Measurements from ENCODE around the gene AVL9. TPM values are rescaled to one million over a fixed set of nuclear protein-coding genes. Genes with fewer than 3 reads are reported as not detected.

The AVL9 gene
- polyA plus RNA-seq, 1 of the 3 experiments (the other 2 are of a cell fraction): 8.9 TPM

GRCh38 chr7:32500922-32501341 lies 5.6 kb downstream of the AVL9 start (continued):
- TF ChIP-seq PBX3 (IDR thresholded peaks at IDR 0.05): peak; percentile 58
- no peak for TF ChIP-seq GATA2 (CRISPR knock-in tag; IDR thresholded peaks at IDR 0.05)
- no peak for TF ChIP-seq ELF1 (IDR thresholded peaks at IDR 0.05)
- no peak for TF ChIP-seq RCOR1 (IDR thresholded peaks at IDR 0.05; ENCODE audit: low read length)
- no peak for TF ChIP-seq FOXJ3 (CRISPR knock-in tag; IDR thresholded peaks at IDR 0.05)
- no peak for TF ChIP-seq SMC3 (IDR thresholded peaks at IDR 0.05; ENCODE audit: low read depth, low read length)
- TF ChIP-seq CTCF (IDR thresholded peaks at IDR 0.05): no peak

GRCh38 chr7:32501522-32501921 lies 6.2 kb downstream of the AVL9 start:
- peak overlapping the region; percentile 41 for H3K4me2 ChIP-seq
- WGBS (ENCODE audit: low lambda C conversion rate): 83% methylated on average over 1 of the region's 1 CpG
- H3K9me2 ChIP-seq: no peaks in the 10 kb centered on the region
- H3K4me1 ChIP-seq (ENCODE audit: control insufficient read depth in 1 of 2, insufficient read depth in 2 of 2, low read depth in 1 of 2, low read length in 1 of 2): peaks cover 3 to 18% of the 10 kb centered on the region in 2 experiments
- H3K79me2 ChIP-seq (ENCODE audit: insufficient read depth): peaks cover 95% of the 10 kb centered on the region
- peaks cover 30% of the 10 kb centered on the region for H3F3A ChIP-seq (replicated peaks; ENCODE audit: insufficient read depth)
- H3K27me3 ChIP-seq (ENCODE audit: insufficient read depth): no peaks in the 10 kb centered on the region
- ChIA-PET POLR2A (no interaction called here), CTCF (interaction anchor here (1.1 kb wide), 1 partner anchor 345 kb away, joined by 3 read pairs; no protein-coding TSS in a partner anchor)
- no peak for DNase-seq
- H2AFZ ChIP-seq (ENCODE audit: low read depth): no peak overlapping the region
- peak overlapping the region; percentile 11; the same call in 1 of the 2 replicates for H3K9ac ChIP-seq
- no peaks in the 10 kb centered on the region; the same call in 1 of the 2 replicates for H3K9me3 ChIP-seq
- H3K36me3 ChIP-seq (replicated peaks in 1 of 2; ENCODE audit: control insufficient read depth in 1 of 2, insufficient read depth in 2 of 2, low read length in 1 of 2): peaks cover 0 to 22% of the 10 kb centered on the region in 2 experiments
- H3K27ac ChIP-seq (ENCODE audit: low read depth in 2 of 2, low read length in 1 of 2): peak overlapping the region in 1 of 2 experiments; percentile 75; a peak in 2 of 4 replicates
- TF ChIP-seq GATA2 (CRISPR knock-in tag; IDR thresholded peaks at IDR 0.05) (no peak), MAX (IDR thresholded peaks at IDR 0.05; ENCODE audit: low read depth) (0 out of 2 replicates have a peak, but pooled peaks have one; percentile 17), TAF1 (IDR thresholded peaks at IDR 0.05; ENCODE audit: borderline replicate concordance, low read depth, low read length) (no peak), EP300 (IDR thresholded peaks at IDR 0.05; ENCODE audit: borderline replicate concordance in 1 of 2, low read depth in 1 of 2, low read length in 1 of 2) (no peak), PBX3 (IDR thresholded peaks at IDR 0.05) (peak; percentile 56), IRF3 (IDR thresholded peaks at IDR 0.05; ENCODE audit: low read depth, low read length) (no peak), RFX5 (IDR thresholded peaks at IDR 0.05; ENCODE audit: low read length) (no peak), SMC3 (IDR thresholded peaks at IDR 0.05; ENCODE audit: low read depth, low read length) (no peak), FOSL2 (IDR thresholded peaks at IDR 0.05; ENCODE audit: borderline replicate concordance, low read depth) (peak; percentile 75; the same call in 1 of the 2 replicates), FOXM1 (IDR thresholded peaks at IDR 0.05; ENCODE audit: low read depth) (no peak), JUND (IDR thresholded peaks at IDR 0.05) (peak; percentile 55), ELF1 (IDR thresholded peaks at IDR 0.05) (no peak), FOXJ3 (CRISPR knock-in tag; IDR thresholded peaks at IDR 0.05) (no peak), ZBTB33 (IDR thresholded peaks at IDR 0.05; ENCODE audit: borderline replicate concordance, low read depth) (no peak), TCF12 (IDR thresholded peaks at IDR 0.05) (peak; percentile 49; the same call in 1 of the 2 replicates), POLR2AphosphoS5 (IDR thresholded peaks at IDR 0.05; ENCODE audit: low read depth, low read length) (no peak)
- peak overlapping the region in 1 of 2 experiments; percentile 5; a peak in 1 of 4 replicates for H3K4me3 ChIP-seq (ENCODE audit: low read depth in 2 of 2, low read length in 1 of 2)
- H4K20me1 ChIP-seq (ENCODE audit: insufficient read depth): peaks cover 39% of the 10 kb centered on the region
